Measurements from ENCODE around the gene NUAK1. TPM values are rescaled to one million over a fixed set of nuclear protein-coding genes. Genes with fewer than 3 reads are reported as not detected.

The NUAK1 gene
- total RNA-seq, 1 donor from 2014 or later, result 38.6 TPM

- DNase-seq (ENCODE audit: low spot score), result no peak
- no peak for ATAC-seq
- intact Hi-C loops (cut with DNase I), result no loop called here
These were observed 45.5 kb downstream of the NUAK1 start for GRCh38 chr12:106093246-106093645.

- intact Hi-C loops (cut with DNase I), result no loop called here
- ATAC-seq, result no peak
- DNase-seq (ENCODE audit: low spot score), result no peak
These were observed 47.3 kb downstream of the NUAK1 start for GRCh38 chr12:106091446-106091820.

- intact Hi-C loops (cut with DNase I), result no loop called here
- no peak for DNase-seq (ENCODE audit: low spot score)
- ATAC-seq, result peak; percentile 73
These were observed 47.9 kb downstream of the NUAK1 start for GRCh38 chr12:106090591-106091445.

GRCh38 chr12:106089935-106090334 is 48.8 kb downstream of the NUAK1 start:
- intact Hi-C loops (cut with DNase I), result no loop called here
- DNase-seq (ENCODE audit: low spot score) (no peak), ATAC-seq (peak; percentile 73)

GRCh38 chr12:106088811-106089485 is 49.8 kb downstream of the NUAK1 start:
- peak; percentile 40 for ATAC-seq
- DNase-seq (ENCODE audit: low spot score), result no peak
- intact Hi-C loops (cut with DNase I), result no loop called here

- intact Hi-C loops (cut with DNase I), result no loop called here
- no peak for ATAC-seq
These were observed 50.4 kb downstream of the NUAK1 start for GRCh38 chr12:106088246-106088808.

GRCh38 chr12:106086696-106087095 is 52.1 kb downstream of the NUAK1 start:
- intact Hi-C loops (cut with DNase I), result no loop called here

More at GRCh38 chr12:106088246-106088808, 50.4 kb downstream of the NUAK1 start:
- DNase-seq (ENCODE audit: low spot score), result no peak

GRCh38 chr12:106085213-106085612 is 53.5 kb downstream of the NUAK1 start:
- DNase-seq (ENCODE audit: low spot score) (no peak), ATAC-seq (no peak)
- intact Hi-C loops (cut with DNase I), result no loop called here

More at GRCh38 chr12:106086696-106087095, 52.1 kb downstream of the NUAK1 start:
- ATAC-seq (no peak), DNase-seq (ENCODE audit: low spot score) (no peak)

GRCh38 chr12:106084759-106085158 is 54.0 kb downstream of the NUAK1 start:
- DNase-seq (ENCODE audit: low spot score), result no peak
- no peak for ATAC-seq
- intact Hi-C loops (cut with DNase I), result no loop called here

GRCh38 chr12:106084014-106084671 is 54.6 kb downstream of the NUAK1 start:
- DNase-seq (ENCODE audit: low spot score) (no peak), ATAC-seq (no peak)
- intact Hi-C loops (cut with DNase I), result no loop called here

- ATAC-seq (peak; percentile 80), DNase-seq (ENCODE audit: low spot score) (no peak)
- intact Hi-C loops (cut with DNase I), result no loop called here
These were observed 56.3 kb downstream of the NUAK1 start for GRCh38 chr12:106082216-106083175.

- ATAC-seq (no peak), DNase-seq (ENCODE audit: low spot score) (no peak)
- intact Hi-C loops (cut with DNase I), result no loop called here
These were observed 57.1 kb downstream of the NUAK1 start for GRCh38 chr12:106081606-106082005.

- no peak for ATAC-seq
- no peak for DNase-seq (ENCODE audit: low spot score)
- intact Hi-C loops (cut with DNase I), result no loop called here
These were observed 58.0 kb downstream of the NUAK1 start for GRCh38 chr12:106080791-106081170.

GRCh38 chr12:106080041-106080790 is 58.5 kb downstream of the NUAK1 start:
- DNase-seq (ENCODE audit: low spot score), result no peak
- ATAC-seq, result peak; percentile 66
- intact Hi-C loops (cut with DNase I), result no loop called here

GRCh38 chr12:106079148-106079738 is 59.5 kb downstream of the NUAK1 start:
- DNase-seq (ENCODE audit: low spot score) (no peak), ATAC-seq (no peak)
- intact Hi-C loops (cut with DNase I), result no loop called here

- intact Hi-C loops (cut with DNase I), result no loop called here
- no peak for DNase-seq (ENCODE audit: low spot score)
- no peak for ATAC-seq
These were observed 60.3 kb downstream of the NUAK1 start for GRCh38 chr12:106078358-106079010.

Measured in sciatic nerve (tissue), 2 donors.